ENCODE data around the gene C1QB. TPM values are rescaled to one million over a fixed set of nuclear protein-coding genes. Genes with fewer than 3 reads are reported as not detected.

The C1QB gene
- polyA plus RNA-seq, 1 of the 3 experiments (the other 2 are of a cell fraction) = not detected

DNA sequence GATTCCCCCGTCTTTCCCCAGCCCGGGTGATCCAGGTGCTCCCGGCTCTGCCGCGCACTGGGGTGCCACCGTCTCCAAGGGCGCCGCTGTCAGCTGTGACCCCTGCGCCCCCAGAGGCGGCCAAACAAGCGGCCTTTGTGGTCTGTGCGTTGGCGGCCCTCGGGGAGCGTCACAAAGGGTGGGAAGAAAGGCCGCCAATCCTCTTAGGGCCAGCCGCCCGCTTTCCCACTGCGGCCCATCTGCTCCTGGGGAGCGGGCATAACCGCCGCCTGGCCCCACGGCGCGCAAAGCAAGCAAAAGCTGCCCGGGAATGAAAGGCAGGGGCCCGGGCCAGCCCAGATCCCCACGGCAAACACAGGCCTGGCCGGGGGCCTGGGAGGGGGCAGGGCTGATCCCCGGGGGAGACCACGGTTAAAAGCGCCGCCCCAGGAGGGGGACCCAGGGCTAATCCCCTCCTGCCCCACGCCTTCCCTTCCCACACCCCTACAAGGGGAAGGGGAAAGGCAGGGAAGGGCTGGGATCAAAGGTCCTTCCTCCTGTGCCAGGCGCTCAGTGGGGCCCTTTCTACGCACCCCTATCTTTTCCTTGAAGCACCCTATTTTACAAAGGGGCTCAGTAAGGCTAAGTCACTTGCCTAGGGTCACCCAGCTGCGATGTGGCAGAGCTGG, 24.0 kb downstream of the C1QB start (continued):
- TF ChIP-seq, protein P1, sequence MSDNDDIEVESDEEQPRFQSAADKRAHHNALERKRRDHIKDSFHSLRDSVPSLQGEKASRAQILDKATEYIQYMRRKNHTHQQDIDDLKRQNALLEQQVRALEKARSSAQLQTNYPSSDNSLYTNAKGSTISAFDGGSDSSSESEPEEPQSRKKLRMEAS (IDR thresholded peaks at IDR 0.05; ENCODE audit: low read depth) = no peak
- TF ChIP-seq GABPA (IDR thresholded peaks at IDR 0.05; ENCODE audit: low read depth) = no peak
- TF ChIP-seq, protein P2, sequence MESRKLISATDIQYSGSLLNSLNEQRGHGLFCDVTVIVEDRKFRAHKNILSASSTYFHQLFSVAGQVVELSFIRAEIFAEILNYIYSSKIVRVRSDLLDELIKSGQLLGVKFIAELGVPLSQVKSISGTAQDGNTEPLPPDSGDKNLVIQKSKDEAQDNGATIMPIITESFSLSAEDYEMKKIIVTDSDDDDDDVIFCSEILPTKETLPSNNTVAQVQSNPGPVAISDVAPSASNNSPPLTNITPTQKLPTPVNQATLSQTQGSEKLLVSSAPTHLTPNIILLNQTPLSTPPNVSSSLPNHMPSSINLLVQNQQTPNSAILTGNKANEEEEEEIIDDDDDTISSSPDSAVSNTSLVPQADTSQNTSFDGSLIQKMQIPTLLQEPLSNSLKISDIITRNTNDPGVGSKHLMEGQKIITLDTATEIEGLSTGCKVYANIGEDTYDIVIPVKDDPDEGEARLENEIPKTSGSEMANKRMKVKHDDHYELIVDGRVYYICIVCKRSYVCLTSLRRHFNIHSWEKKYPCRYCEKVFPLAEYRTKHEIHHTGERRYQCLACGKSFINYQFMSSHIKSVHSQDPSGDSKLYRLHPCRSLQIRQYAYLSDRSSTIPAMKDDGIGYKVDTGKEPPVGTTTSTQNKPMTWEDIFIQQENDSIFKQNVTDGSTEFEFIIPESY (IDR thresholded peaks at IDR 0.05; ENCODE audit: borderline replicate concordance, low read depth) = no peak
- TF ChIP-seq, protein P3, sequence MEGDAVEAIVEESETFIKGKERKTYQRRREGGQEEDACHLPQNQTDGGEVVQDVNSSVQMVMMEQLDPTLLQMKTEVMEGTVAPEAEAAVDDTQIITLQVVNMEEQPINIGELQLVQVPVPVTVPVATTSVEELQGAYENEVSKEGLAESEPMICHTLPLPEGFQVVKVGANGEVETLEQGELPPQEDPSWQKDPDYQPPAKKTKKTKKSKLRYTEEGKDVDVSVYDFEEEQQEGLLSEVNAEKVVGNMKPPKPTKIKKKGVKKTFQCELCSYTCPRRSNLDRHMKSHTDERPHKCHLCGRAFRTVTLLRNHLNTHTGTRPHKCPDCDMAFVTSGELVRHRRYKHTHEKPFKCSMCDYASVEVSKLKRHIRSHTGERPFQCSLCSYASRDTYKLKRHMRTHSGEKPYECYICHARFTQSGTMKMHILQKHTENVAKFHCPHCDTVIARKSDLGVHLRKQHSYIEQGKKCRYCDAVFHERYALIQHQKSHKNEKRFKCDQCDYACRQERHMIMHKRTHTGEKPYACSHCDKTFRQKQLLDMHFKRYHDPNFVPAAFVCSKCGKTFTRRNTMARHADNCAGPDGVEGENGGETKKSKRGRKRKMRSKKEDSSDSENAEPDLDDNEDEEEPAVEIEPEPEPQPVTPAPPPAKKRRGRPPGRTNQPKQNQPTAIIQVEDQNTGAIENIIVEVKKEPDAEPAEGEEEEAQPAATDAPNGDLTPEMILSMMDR (IDR thresholded peaks at IDR 0.05) = no peak

DNA sequence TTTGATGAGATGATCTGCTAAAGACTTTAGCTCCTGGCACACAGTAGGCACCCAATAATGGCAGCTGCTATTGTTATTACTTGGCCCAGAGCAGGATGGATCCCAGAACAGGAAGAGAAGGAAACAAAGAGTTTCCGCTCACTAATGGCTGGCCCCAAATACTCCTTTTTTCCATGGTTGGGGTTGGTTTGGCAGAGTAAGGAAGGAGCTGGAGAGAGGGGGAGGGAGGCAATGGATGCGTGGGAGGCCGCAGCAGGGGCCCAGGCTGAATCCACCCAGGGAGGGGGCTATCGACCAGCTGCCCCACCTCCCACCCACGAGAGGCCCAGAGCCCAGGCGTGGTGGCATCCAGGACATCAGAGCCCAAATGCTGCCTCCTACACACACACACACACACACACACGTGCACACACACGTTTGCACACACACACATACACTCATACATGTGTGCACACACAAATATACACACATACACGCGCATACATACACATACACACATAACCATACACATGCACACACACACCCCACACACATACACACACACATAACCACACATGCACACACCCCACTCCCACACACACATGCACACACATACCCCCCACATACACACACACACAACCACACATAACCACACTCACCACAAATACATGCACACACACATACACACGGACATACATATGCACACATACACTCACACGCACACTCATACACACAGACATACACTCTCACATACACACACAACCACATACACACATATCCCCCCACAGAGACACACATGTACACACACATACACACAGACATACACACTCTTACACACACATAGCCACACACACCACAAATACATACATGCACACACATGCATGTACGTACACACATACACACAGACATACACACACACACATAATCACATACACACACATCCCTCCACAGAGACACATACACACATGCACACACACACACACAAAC, 25.2 kb downstream of the C1QB start:
- Histone ChIP-seq H2AFZ (ENCODE audit: low read depth) (no peak overlapping the region), H3K4me1 (ENCODE audit: control insufficient read depth in 1 of 2, insufficient read depth in 2 of 2, low read depth in 1 of 2, low read length in 1 of 2) (peaks cover 0 to 5% of the 10 kb centered on the region in 2 experiments; a peak in 1 of 4 replicates), H3K79me2 (ENCODE audit: insufficient read depth) (no peaks in the 10 kb centered on the region), H3K4me3 (ENCODE audit: low read depth in 2 of 2, low read length in 1 of 2) (no peak overlapping the region), H3K4me2 (no peak overlapping the region), H3K36me3 (replicated peaks in 1 of 2; ENCODE audit: control insufficient read depth in 1 of 2, insufficient read depth in 2 of 2, low read length in 1 of 2) (no peaks in the 10 kb centered on the region), H4K20me1 (ENCODE audit: insufficient read depth) (no peaks in the 10 kb centered on the region), H3K27me3 (ENCODE audit: insufficient read depth) (no peaks in the 10 kb centered on the region), H3F3A (replicated peaks; ENCODE audit: insufficient read depth) (peaks cover 5% of the 10 kb centered on the region), H3K27ac (ENCODE audit: low read depth in 2 of 2, low read length in 1 of 2) (no peak overlapping the region), H3K9me3 (no peaks in the 10 kb centered on the region), H3K9ac (no peak overlapping the region), H3K9me2 (no peaks in the 10 kb centered on the region)
- TF ChIP-seq, protein P4, sequence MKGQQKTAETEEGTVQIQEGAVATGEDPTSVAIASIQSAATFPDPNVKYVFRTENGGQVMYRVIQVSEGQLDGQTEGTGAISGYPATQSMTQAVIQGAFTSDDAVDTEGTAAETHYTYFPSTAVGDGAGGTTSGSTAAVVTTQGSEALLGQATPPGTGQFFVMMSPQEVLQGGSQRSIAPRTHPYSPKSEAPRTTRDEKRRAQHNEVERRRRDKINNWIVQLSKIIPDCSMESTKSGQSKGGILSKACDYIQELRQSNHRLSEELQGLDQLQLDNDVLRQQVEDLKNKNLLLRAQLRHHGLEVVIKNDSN (IDR thresholded peaks at IDR 0.05; ENCODE audit: borderline replicate concordance, low read depth) = no peak
- TF ChIP-seq, protein P5, sequence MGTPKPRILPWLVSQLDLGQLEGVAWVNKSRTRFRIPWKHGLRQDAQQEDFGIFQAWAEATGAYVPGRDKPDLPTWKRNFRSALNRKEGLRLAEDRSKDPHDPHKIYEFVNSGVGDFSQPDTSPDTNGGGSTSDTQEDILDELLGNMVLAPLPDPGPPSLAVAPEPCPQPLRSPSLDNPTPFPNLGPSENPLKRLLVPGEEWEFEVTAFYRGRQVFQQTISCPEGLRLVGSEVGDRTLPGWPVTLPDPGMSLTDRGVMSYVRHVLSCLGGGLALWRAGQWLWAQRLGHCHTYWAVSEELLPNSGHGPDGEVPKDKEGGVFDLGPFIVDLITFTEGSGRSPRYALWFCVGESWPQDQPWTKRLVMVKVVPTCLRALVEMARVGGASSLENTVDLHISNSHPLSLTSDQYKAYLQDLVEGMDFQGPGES (IDR thresholded peaks at IDR 0.05; ENCODE audit: low read depth, low read length) = no peak
- DNase-seq = no peak
- CTCF ChIA-PET = interaction anchor here (0.9 to 2.7 kb wide), 4 partner anchors 27 to 286 kb away, joined by 3 to 11 read pairs (median 5); no protein-coding TSS in a partner anchor
- WGBS (ENCODE audit: low lambda C conversion rate) = 85% methylated on average over 13 of the region's 13 CpGs
- POLR2A ChIA-PET = no interaction called here

Data from SK-N-SH (cell line).